Mucosa of descending colon (tissue), 3 donors: ENCODE results near the gene GRM8. TPM values are rescaled to one million over a fixed set of nuclear protein-coding genes. Genes with fewer than 3 reads are reported as not detected.

Source experiments
- ATAC-seq: fragments of 200-7000 bp; cut with Tn5 transposase; one replicate; pipeline ENCODE4 v1.9.1; 2020; ENCODE audit warnings: mild to moderate bottlenecking, moderate library complexity
- DNase-seq, 3 donors: peaks; one replicate each; pipeline ENCODE4 v3.0.0-alpha.2; 2020
- H3K36me3 ChIP-seq: fragments of 200-600 bp; one replicate; pipeline ENCODE4 v1.8.0; 2021; ENCODE audit warnings: low read depth, mild to moderate bottlenecking
- H3K4me1 ChIP-seq: fragments of 200-600 bp; one replicate; pipeline ENCODE4 v1.8.0; 2021; ENCODE audit warnings: low read depth, mild to moderate bottlenecking
- H3K4me3 ChIP-seq: fragments of 200-600 bp; one replicate; pipeline ENCODE4 v1.8.0; 2021; ENCODE audit warnings: mild to moderate bottlenecking
- H3K9me3 ChIP-seq: fragments of 200-600 bp; one replicate; pipeline ENCODE4 v1.8.0; 2021; ENCODE audit warnings: mild to moderate bottlenecking
- intact Hi-C, 2 donors: fragments of 100-400 bp; cut with DNase I in 1 of 2; cut with micrococcal nuclease in 1 of 2; formaldehyde crosslinking; loops; one replicate each; pipeline versions ENCODE4 v1.11.0 to v1.11.1; 2022; cut with DNase I, micrococcal nuclease
- total RNA-seq, 3 donors: library from RNA; stranded (reverse); fragmentation: NEBNext Ultra II Directional in 2 of 3; extraction: Animal tissue kit (Norgen Biotek cat#: 25700) in 2 of 3; gene quantifications; one replicate each; pipeline versions ENCODE4 v1.2.1 to v1.2.4, GENCODE V29; 2021 to 2023
- TF ChIP-seq, protein P1 (sequence below): fragments of 200-600 bp; IDR thresholded peaks from one replicate; pipeline ENCODE4 v1.8.0; 2022; ENCODE audit warnings: antibody characterized with exemption, mild to moderate bottlenecking
- donor health status: DM: no; HTN: no; CAD: no; lungs with moderate emphysema.
- donor health status: DM: no; HTN: no; CAD: no.
- donor health status: DM: no; HTN: yes; CAD: no.

GRM8 gene
- total RNA-seq, 3 donors from 2014 or later: 0.41 to 9.2 (median 4.4) TPM

DNA sequence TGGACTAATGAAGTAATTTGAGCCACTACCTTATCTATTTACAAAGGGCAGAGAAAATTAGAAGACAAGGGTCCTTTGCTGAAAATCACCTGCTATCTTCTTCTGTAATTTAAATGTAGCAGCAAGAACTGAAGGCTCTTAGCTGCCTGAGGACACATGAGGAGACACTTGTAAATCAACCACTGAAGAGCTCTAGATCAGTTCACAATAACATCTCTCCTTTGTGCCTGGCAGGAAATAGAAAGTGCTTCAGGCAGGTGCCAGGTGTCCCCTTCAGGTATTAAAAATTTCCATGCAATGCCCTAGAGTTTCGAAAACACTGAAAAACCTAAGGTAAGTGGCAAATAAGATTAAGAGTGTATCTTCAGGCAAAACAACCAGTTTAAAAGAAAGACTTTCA lies 474.6 kb downstream of the GRM8 start:
- Histone ChIP-seq H3K9me3 (no peaks in the 10 kb centered on the region), H3K36me3 (no peaks in the 10 kb centered on the region), H3K4me3 (no peak overlapping the region), H3K4me1 (no peaks in the 10 kb centered on the region)
- TF ChIP-seq, protein P1, sequence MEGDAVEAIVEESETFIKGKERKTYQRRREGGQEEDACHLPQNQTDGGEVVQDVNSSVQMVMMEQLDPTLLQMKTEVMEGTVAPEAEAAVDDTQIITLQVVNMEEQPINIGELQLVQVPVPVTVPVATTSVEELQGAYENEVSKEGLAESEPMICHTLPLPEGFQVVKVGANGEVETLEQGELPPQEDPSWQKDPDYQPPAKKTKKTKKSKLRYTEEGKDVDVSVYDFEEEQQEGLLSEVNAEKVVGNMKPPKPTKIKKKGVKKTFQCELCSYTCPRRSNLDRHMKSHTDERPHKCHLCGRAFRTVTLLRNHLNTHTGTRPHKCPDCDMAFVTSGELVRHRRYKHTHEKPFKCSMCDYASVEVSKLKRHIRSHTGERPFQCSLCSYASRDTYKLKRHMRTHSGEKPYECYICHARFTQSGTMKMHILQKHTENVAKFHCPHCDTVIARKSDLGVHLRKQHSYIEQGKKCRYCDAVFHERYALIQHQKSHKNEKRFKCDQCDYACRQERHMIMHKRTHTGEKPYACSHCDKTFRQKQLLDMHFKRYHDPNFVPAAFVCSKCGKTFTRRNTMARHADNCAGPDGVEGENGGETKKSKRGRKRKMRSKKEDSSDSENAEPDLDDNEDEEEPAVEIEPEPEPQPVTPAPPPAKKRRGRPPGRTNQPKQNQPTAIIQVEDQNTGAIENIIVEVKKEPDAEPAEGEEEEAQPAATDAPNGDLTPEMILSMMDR: no peak
- intact Hi-C loops: no loop called here
- ATAC-seq (no peak), DNase-seq (no peak)

DNA sequence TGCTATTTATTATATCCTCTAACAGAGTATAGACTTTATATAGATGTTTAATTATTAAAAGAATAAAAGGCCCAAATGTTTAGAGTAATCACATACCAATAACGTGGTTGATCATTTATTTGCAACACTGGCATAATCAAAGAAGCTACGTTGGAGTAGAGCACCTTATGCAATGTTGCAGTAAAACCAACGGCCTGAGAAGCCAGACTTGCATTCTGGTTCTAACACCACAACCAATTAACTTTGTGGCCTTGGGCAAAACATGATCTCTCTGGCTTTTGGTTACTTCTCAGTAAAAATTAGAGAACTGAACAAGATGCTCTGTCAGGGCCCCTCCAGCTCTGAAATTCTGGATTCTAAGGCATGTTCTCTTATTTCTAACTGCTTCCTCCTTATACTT lies 476.2 kb downstream of the GRM8 start:
- H3K4me3 ChIP-seq: no peak overlapping the region
- H3K36me3 ChIP-seq: no peaks in the 10 kb centered on the region
- intact Hi-C loops: no loop called here
- H3K4me1 ChIP-seq: no peaks in the 10 kb centered on the region
- ATAC-seq: no peak
- H3K9me3 ChIP-seq: no peaks in the 10 kb centered on the region
- TF ChIP-seq, protein P1: no peak
- DNase-seq: no peak

DNA sequence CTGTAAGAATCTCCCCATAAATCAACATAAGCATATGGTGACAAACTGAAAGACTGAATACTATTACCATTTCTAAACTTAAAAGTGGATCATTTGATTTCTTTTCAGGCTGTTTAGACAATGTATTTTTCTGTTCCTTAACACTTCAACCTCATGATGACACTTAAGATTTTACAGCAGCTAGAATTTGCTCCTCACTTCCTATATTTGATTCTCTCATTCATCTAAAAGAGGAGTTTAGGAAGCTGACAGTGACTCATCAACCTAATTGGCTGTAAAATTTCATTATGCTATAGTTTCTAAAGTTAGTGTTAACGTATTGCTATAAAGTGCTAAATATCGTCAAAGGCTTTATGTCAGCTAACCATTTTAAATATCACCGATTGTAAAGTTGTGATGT lies 478.7 kb downstream of the GRM8 start:
- ATAC-seq (no peak), DNase-seq (no peak)
- Histone ChIP-seq H3K36me3 (no peaks in the 10 kb centered on the region), H3K9me3 (no peaks in the 10 kb centered on the region), H3K4me1 (no peaks in the 10 kb centered on the region), H3K4me3 (no peak overlapping the region)
- intact Hi-C loops: no loop called here
- TF ChIP-seq, protein P1: no peak

DNA sequence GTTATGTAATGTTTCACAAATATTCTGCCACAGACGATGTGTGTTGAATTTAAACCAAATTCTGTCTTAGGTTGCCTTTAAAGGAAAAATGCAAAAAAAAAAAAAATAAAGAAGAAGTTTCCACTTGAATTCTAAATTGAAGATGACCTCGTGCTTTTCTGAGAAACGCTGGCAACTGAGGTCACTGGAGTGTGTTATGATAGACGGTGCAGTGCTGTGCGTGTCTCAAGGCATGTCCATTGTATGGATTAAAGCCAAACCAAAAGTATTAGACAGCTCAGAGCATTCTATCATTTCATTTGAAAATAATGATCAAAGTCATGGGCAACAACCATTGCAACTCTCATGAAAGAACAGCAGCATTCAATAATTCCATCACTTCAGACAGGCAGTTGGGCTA lies 483.9 kb downstream of the GRM8 start:
- no peak for DNase-seq
- no peak overlapping the region for H3K4me3 ChIP-seq
- no peaks in the 10 kb centered on the region for H3K4me1 ChIP-seq
- H3K9me3 ChIP-seq: no peaks in the 10 kb centered on the region
- ATAC-seq: no peak
- TF ChIP-seq, protein P1: no peak
- intact Hi-C loops: no loop called here
- no peaks in the 10 kb centered on the region for H3K36me3 ChIP-seq

DNA sequence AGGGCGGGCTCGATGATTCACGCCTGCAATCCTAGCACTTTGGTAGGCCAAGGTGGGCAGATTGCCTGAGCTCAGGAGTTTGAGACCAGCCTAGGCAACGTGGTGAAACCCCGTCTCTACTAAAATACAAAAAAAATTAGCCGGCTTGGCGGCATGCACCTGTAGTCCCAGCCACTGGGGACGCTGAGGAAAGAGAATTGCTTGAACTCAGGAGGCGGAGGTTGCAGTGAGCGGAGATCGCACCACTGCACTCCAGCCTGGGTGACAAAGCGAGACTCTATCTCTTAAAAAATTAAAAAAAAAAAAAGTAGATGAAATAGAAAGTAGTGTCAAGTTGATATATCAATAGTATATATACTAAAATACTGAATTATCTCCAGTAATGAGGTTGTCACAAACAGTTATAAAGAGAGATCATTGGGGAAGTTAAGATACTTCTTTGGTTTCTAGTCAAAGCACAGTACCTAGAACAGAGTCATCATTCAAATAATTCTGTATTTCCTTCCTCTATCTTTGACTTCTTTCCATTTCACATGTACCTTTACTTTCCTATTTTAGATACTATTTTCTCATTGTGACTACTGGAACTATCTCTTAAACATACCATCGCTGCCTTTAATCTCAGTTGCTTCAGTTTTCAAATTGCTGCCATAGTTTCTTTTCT lies 491.7 kb downstream of the GRM8 start:
- DNase-seq: no peak
- intact Hi-C loops: no loop called here
- TF ChIP-seq, protein P1: no peak
- Histone ChIP-seq H3K4me1 (no peaks in the 10 kb centered on the region), H3K4me3 (no peak overlapping the region), H3K36me3 (no peaks in the 10 kb centered on the region), H3K9me3 (no peaks in the 10 kb centered on the region)
- ATAC-seq: no peak

DNA sequence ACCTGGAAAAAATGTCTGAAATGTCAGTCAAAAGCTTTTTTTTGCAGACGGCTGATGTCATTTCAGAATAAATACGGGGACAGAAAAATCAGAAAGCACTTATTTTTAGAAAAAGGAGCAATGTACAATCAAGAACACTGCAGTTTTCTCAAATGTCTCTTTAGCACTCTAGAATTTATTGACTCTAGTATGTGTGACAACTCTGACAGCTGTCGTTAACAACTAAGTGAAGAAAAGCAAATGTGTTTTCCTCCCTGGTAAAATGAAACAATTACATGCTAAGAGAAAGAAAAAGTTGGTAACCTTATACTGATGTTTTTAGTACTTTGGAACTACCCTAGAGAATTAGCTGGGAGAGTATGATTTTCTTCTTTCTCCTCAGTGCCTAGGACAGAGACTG lies 497.4 kb downstream of the GRM8 start:
- TF ChIP-seq, protein P1: no peak
- DNase-seq: no peak
- no peaks in the 10 kb centered on the region for H3K36me3 ChIP-seq
- H3K4me1 ChIP-seq: no peaks in the 10 kb centered on the region
- intact Hi-C loops: no loop called here
- H3K4me3 ChIP-seq: no peak overlapping the region
- no peaks in the 10 kb centered on the region for H3K9me3 ChIP-seq
- no peak for ATAC-seq
